Measurements from ENCODE around the gene SLC25A21.

DNA sequence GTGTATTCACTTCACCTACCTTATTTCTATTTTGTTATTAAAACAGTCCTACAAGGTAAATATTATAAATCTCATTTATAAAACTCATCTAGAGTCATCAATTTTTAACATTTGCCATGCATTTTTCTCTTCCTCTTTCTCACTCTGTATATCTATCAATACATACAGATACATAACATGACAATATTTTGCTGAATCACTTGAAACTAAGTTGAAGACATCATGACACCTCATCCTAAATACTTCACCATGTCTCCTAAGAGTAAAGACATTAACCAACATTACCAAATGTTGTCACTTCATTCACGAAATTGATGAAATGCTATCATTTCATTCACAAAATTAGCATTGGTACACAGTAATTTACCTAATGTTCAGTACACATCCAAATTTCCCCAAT lies 329.0 kb downstream of the SLC25A21 start:
- TF ChIP-seq POLR2A (IDR thresholded peaks at IDR 0.05) (no peak), CTCF (IDR thresholded peaks at IDR 0.05) (no peak)

Data from lower leg skin (tissue), 3 donors.